ENCODE results near the gene DLGAP1. TPM values are rescaled to one million over a fixed set of nuclear protein-coding genes. Genes with fewer than 3 reads are reported as not detected.

Gene DLGAP1
- total and polyA plus RNA-seq, 2 of the 4 experiments (the other 2 are of a cell fraction), result under 0.01 to 0.09 TPM

- no peak overlapping the region for H3K27ac ChIP-seq (ENCODE audit: insufficient read depth, low read length)
- no peak overlapping the region for H2BK120ac ChIP-seq (ENCODE audit: low read depth, low read length)
- H3K36me3 ChIP-seq (ENCODE audit: control insufficient read depth, insufficient read depth, low read length), result no peaks in the 10 kb centered on the region
- BruUV-seq (replicated peaks), result no TSS peak
- CTCF ChIA-PET, result interaction anchor here (1.2 to 1.4 kb wide), 3 partner anchors 105 to 171 kb away, joined by 3 to 4 read pairs (median 3); no protein-coding TSS in a partner anchor
- DNase-seq (no peak), ATAC-seq (ENCODE audit: low read depth) (no peak)
- no peak overlapping the region for H3K18ac ChIP-seq (ENCODE audit: low read depth, low read length)
- H2AK5ac ChIP-seq (ENCODE audit: low read depth, low read length), result no peak overlapping the region
- TF ChIP-seq CTCF (conservative IDR thresholded peaks at IDR 0.05; ENCODE audit: low read depth, low read length) (no peak), BHLHE40 (IDR thresholded peaks at IDR 0.05; ENCODE audit: low read depth, low read length) (no peak), CHD1 (IDR thresholded peaks at IDR 0.05; ENCODE audit: low read depth, low read length) (no peak), RCOR1 (IDR thresholded peaks at IDR 0.05; ENCODE audit: insufficient replicate concordance, low read length) (no peak), MXI1 (IDR thresholded peaks at IDR 0.05; ENCODE audit: borderline replicate concordance, low read depth, low read length) (no peak), POLR2A (IDR thresholded peaks at IDR 0.05; ENCODE audit: low read depth, low read length) (no peak), CEBPB (IDR thresholded peaks at IDR 0.05; ENCODE audit: low read depth, low read length) (no peak), RAD21 (IDR thresholded peaks at IDR 0.05; ENCODE audit: low read length) (no peak), SMC3 (IDR thresholded peaks at IDR 0.05; ENCODE audit: low read depth, low read length) (no peak), MAFK (IDR thresholded peaks at IDR 0.05; ENCODE audit: low read depth, low read length) (no peak), USF2 (IDR thresholded peaks at IDR 0.05; ENCODE audit: low read depth, low read length) (no peak), ELK1 (IDR thresholded peaks at IDR 0.05; ENCODE audit: borderline replicate concordance, low read depth, low read length) (no peak), FOS (IDR thresholded peaks at IDR 0.05; ENCODE audit: low read depth, low read length) (no peak), NFE2L2 (IDR thresholded peaks at IDR 0.05; ENCODE audit: low read depth, low read length) (no peak), RFX5 (IDR thresholded peaks at IDR 0.05; ENCODE audit: low read depth, low read length) (no peak), MAZ (IDR thresholded peaks at IDR 0.05; ENCODE audit: borderline replicate concordance, low read depth, low read length) (no peak)
- H3K4me2 ChIP-seq (ENCODE audit: low read depth, low read length), result no peak overlapping the region
- H2BK5ac ChIP-seq (ENCODE audit: low read depth, low read length, poor library complexity, severe bottlenecking), result no peak overlapping the region
- no peak overlapping the region for H3K23ac ChIP-seq (ENCODE audit: low read depth, low read length)
- POLR2A ChIA-PET (ENCODE audit: unreplicated experiment), result no interaction called here
- dilution Hi-C loops (cut with HindIII; ENCODE audit: low sequenced_read_pairs, unreplicated experiment) (no loop called here), intact Hi-C loops (cut with micrococcal nuclease) (no loop called here), in situ Hi-C loops (cut with MboI; ENCODE audit: low sequenced_read_pairs) (no loop called here)
- H2AFZ ChIP-seq (replicated peaks; ENCODE audit: low read length, poor library complexity), result no peak overlapping the region
- no peak overlapping the region for H3K14ac ChIP-seq (replicated peaks; ENCODE audit: low read depth, low read length)
- H3K56ac ChIP-seq (ENCODE audit: extremely low read depth, insufficient read depth, low read length), result no peak overlapping the region
- H3K9ac ChIP-seq (ENCODE audit: low read depth, low read length), result no peak overlapping the region
- H2AK9ac ChIP-seq (replicated peaks; ENCODE audit: low read depth, low read length, poor library complexity), result no peak overlapping the region
- H3K79me1 ChIP-seq (ENCODE audit: low read depth in 1 of 2, low read length in 2 of 2), result no peaks in the 10 kb centered on the region
- H2BK15ac ChIP-seq (ENCODE audit: low read depth, low read length), result no peak overlapping the region
- no peak overlapping the region for H3K4me3 ChIP-seq (ENCODE audit: insufficient read depth, low read depth, low read length)
- no peaks in the 10 kb centered on the region for H3K9me1 ChIP-seq (ENCODE audit: insufficient read depth, low read length)
- no CpG with 5 or more reads among the region's 2 CpGs for WGBS, 2 experiments (ENCODE audit: extremely low coverage in 2 of 2, insufficient read length in 1 of 2)
- H4K5ac ChIP-seq (ENCODE audit: low read depth, low read length), result no peak overlapping the region
- no peaks in the 10 kb centered on the region for H3K9me3 ChIP-seq (ENCODE audit: control insufficient read depth, insufficient read depth, low read length)
- no peak overlapping the region for H4K91ac ChIP-seq (ENCODE audit: insufficient read depth, low read depth, low read length)
- no peak overlapping the region for H2BK20ac ChIP-seq (ENCODE audit: low read depth, low read length)
- no peaks in the 10 kb centered on the region for H4K20me1 ChIP-seq (ENCODE audit: insufficient read depth, low read length)
- H3K4ac ChIP-seq (ENCODE audit: low read depth, low read length), result no peak overlapping the region
- no peak overlapping the region for H4K8ac ChIP-seq (ENCODE audit: low read depth in 2 of 2, low read length in 2 of 2)
- peaks cover 6% of the 10 kb centered on the region for H3K27me3 ChIP-seq (ENCODE audit: control insufficient read depth, insufficient read depth, low read length)
- 0 out of 2 replicates have a peak, but pooled peaks cover 2% of the 10 kb centered on the region for H3K4me1 ChIP-seq (ENCODE audit: control insufficient read depth, insufficient read depth, low read length)
Observed at GRCh38 chr18:3875376-3875775, 579.7 kb downstream of the DLGAP1 start.
